Loucy (cell line): ENCODE results near the gene ABHD2.

Experiments used
- CTCF ChIP-seq: fragments of 200-600 bp; sonication (generic); conservative IDR thresholded peaks from 2 replicates; pipeline ENCODE4 v1.5.1; 2014; ENCODE audit warnings: mild to moderate bottlenecking, antibody characterized with exemption, low read length
- EZH2phosphoT487 ChIP-seq: fragments of 200-600 bp; IDR thresholded peaks from 2 replicates; pipeline ENCODE4 v1.6.1; 2018; ENCODE audit warnings: antibody characterized with exemption, mild to moderate bottlenecking, moderate library complexity, borderline replicate concordance

- TF ChIP-seq CTCF (no peak), EZH2phosphoT487 (no peak)
Observed at GRCh38 chr15:89155122-89155521, 66.9 kb downstream of the ABHD2 start.
